ENCODE measurements around the gene CD6.

Gene CD6

DNA sequence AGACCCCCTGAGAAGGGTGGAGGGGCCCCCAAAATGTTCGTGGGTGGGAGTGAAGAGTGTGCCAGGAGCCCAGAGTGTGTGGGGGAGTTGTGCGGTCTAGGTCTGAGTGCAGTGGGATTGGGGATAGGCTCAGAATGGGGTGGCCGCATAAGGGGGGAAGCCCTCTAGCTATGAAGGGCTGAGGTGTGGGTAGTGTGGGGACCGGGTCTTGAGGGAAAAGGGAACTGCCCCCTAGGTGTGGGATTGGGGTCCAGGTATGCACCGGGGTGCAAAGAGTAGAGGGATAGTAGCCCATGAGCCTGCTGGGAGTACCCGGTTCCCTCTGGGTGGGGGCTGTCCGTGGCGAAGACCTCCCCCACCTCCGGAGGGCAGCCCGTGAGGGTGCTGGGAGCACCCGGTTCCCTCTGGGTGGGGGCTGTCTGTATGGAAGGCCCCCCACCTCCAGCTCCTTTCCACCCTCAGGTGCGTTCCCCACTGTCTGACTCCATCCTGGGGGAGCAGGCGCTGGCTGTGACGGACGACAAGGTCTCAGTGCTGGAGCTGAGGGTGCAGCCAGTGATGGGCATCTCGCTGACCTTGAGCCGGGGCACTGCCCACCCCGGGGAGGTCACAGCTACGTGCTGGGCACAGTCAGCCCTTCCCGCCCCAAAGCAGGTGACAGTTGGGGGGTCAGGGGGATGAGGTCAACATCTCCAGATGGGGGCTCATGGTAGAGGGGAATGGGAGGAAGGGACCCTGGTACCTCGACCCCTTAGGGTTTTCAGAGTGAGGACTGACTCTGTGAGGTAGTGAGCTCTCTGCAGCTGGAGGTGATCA is 36.5 kb upstream of the CD6 start:
- DNase-seq (ENCODE audit: low spot score): no peak

DNA sequence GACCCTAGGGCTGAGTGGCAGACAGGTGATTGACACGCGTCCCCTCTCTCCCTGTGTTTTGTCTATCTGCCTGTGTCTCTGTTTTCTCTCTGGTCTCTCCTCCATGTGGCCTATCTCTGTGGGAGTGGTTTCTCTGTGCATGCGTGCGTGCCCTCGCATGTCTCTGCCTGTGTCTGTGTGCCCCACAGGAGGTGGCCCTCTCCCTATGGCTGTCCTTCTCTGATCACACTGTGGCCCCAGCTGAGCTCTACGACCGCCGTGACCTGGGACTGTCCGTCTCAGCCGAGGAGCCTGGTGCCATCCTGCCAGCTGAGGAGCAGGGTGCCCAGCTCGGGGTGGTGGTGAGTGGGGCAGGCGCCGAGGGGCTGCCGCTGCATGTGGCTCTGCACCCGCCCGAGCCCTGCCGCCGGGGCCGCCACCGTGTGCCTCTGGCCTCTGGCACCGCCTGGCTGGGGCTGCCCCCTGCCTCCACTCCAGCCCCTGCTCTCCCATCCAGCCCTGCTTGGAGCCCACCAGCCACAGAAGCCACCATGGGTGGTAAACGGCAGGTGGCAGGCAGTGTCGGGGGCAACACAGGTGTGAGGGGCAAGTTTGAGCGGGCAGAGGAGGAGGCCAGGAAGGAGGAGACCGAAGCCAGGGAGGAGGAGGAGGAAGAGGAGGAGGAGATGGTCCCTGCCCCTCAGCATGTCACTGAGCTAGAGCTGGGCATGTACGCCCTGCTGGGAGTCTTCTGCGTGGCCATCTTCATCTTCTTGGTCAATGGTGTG is 35.6 kb upstream of the CD6 start:
- DNase-seq (ENCODE audit: low spot score): no peak

DNA sequence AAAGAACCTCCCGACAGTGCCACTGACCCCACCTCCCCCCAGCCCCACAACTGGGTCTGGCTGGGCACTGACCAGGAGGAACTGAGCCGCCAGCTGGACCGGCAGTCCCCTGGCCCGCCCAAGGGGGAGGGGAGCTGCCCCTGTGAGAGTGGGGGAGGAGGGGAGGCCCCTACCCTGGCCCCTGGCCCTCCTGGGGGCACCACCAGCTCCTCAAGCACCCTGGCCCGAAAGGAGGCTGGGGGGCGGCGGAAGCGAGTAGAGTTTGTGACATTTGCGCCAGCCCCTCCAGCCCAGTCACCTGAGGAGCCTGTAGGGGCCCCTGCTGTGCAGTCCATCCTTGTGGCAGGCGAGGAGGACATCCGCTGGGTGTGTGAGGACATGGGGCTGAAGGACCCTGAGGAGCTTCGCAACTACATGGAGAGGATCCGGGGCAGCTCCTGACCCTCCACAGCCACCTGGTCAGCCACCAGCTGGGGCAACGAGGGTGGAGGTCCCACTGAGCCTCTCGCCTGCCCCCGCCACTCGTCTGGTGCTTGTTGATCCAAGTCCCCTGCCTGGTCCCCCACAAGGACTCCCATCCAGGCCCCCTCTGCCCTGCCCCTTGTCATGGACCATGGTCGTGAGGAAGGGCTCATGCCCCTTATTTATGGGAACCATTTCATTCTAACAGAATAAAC is 34.9 kb upstream of the CD6 start:
- DNase-seq (ENCODE audit: low spot score): no peak

DNA sequence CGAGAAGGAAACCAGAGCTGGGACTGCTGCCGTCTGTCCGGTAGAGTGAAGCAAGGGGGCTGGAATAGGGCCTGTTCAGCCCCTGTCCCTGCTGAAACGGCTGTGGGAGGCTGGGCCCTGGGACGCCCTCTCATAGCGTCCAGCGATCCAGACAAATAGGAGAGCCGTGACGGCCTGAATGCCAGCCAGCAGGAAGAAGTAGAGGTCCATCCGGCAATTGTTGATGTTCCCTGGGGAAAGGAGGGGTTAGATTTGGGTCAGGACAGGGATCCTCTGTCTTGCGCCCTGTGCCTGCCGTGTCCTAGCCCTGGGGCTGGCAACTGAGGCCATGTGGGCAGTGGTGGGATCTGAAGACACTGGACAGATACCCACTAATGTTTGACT is 34.3 kb upstream of the CD6 start:
- DNase-seq (ENCODE audit: low spot score): no peak

DNA sequence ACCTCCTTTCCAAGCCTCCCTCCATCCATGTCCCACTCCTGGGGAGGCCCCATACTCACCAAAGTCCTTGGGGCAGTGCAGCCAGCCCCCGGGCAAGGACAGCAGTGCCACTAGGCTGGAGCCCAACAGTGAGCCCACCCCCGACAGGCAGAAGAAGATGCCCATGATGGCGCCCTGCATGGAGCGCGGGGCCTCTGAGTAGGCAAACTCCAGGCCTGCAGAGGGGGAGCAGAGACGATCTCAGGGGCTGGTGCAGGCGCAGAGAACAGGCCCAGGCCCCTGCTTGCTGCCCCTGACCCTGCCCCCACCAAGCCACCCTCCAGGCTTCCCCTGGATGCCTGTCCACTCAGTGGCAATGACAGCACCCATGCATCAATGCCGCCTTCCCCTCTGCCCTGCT is 33.7 kb upstream of the CD6 start:
- DNase-seq (ENCODE audit: low spot score): no peak

DNA sequence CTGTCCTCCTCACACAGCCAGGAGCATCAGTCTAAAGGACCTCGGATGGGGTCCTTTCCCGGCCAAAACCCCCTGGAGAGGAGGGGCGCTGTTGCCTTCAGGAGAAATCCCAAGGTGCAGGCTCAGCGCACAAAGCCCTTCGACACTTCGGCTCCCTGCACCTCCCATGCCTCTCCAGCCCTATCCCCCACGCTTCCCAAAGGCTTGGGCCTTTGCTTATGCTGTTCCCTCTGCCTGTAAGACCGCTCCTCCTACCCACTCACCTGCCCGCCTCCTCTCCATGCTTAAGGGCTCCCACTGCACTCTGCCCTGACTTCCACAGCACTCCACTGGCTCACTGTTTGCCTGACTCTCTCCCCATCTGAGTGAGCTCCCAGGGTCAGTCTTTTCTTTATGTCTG is 33.0 kb upstream of the CD6 start:
- DNase-seq (ENCODE audit: low spot score): no peak

DNA sequence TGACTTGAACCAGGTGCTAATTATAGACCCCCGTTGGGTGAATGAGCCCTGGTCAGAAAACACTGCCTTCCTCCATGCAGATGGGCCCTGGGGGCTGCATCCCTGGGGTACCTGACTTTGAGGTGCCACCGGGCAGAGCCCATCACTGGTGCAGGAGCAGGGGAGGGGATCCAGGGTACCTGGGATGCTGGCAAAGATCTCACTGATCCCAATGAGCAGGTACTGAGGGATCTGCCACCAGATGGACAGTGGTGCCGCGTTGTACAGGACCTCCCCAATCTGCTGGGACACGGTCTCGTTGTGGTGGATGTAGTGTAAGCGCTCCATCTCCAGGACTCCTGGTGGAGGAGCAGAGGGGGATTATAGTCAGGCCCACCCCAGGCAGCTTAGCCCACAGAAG is 32.2 kb upstream of the CD6 start:
- DNase-seq (ENCODE audit: low spot score): no peak

DNA sequence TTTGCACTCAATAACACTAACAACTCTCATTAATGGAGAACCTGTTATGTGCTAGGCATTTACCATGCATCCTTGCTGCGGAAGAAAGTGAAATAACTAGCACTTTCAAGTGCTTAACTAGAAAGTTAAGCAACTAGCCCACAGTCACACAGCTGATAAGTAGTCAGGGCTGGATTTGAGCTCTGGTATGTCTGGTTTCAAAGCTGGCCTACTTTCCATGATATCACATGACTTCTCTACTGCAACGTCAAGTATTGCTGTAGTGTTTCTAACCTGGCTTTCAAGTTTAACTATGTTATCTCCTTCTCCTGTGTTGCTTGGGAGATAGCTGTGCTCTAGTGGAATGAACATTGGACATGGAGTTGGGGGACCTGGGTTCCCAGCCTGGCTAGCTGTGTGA is 31.6 kb upstream of the CD6 start:
- DNase-seq (ENCODE audit: low spot score): no peak

DNA sequence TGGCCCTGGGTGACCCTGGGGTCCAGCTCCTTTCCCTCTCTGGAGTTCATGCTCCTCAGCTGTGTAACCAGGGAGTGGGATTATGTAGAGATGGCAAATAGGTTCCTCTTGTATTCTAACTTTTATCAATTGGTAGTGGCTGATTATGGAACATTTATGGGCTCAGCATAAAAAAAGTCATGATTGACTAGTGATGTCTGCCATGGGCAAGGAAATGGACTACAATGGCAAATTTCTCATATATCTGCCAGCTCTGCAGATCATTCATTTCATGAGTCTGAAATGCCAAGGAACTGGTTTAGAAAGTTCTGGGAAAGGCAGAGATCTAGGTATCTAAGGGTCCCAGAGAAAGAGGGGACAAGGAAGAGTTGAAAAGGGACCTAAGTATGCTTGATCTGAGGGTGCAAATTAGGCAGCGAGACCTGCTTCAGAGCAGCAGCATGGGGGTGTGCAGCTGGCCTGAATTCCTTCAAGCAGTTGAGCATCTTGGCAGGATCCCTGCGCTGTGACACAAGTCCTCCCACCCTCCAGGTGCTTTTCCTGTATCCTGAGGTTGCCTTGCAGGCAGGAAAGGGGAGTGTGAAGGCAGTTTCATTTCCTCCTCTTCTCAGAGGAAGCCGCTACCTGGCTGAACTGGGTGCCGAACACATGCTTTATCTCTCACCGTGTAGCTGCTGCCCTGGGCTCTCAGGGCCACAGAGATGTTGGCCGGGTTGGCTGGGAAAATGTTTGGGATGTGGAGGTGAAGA is 29.9 kb upstream of the CD6 start:
- no peak for DNase-seq (ENCODE audit: low spot score)

DNA sequence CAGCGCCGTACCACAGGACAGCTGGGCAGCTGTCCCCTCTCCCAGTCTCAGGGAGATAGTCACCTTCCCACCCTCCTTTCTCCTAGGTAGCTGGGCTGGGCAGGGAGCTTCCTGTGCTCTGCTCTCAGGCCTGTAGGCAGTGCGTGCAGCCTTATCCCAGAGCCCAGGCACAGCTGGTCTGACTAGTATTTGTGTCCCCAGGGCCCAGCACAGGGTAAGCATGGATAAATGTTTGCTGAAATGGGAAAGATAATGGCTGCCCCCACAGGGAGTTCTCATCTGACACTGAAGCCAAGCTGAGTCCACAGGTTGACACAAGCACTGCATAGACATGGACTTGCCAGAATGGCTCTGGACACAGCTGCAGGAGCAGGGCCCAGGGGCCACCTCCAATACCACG is 29.3 kb upstream of the CD6 start:
- DNase-seq (ENCODE audit: low spot score): no peak

DNA sequence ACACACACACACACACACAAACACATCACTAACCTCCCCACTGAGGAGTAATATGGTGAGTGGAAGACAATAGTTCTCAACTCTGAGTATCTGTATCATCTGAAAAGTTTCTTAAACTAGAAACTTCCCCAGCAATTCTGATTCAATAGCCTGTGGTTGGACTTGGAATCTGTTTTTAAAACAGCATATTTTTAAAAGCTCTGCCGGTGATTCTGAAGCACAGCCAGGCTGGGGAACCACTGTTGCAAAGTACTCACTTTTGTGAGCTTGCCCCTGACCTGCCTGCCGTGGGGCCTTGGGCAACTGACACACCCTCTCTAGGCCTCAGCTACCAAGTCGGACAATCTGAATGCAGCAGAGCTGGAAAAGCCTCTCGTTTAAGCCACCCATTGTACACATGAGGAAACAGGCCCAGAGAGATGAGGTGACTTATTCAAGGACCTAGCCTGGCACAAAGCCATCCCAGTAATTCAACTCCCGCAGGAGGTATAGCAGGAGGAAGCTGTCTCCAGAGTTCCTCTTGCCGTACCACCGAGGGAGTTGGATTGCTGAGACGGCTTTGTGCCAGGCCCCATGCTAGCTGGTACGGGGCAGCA is 28.4 kb upstream of the CD6 start:
- DNase-seq (ENCODE audit: low spot score): no peak

DNA sequence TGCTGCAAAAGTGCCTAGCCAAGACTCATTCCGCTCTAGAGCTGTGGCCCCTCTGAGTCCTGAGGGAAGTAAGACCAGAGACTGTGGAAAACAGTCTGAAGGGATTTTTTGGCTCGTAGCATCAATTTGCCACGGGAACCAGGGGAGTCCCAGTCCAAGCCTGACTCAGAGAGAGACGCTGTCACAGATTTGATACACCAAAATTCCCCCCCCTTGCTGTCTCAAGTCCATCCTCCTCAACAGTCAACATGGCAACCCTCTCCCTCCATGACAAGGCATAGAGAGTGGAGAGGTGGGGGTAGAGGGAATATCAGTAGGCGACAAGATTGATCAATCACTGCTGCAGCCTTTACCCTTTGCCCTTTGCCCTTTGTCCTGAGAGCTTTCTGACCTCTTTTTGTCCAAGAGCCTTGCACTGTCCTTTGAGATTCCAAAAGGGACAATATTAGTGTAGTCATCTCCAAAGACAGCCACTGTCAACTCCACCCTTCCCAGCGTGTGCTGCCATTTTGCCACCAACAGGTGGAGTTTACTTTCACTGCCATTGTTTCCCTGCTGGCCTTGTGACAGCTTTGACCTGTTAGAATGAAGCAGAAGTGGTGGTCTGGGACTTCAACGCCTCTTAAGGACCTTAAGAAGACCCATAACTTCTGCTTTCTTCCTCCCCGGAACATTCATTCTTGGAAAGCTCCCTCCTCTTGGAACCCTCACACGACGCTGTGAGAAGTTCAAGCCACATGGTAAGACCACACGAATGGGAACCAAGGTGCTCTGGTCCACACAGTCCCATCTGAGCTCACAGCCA is 26.8 kb upstream of the CD6 start:
- no peak for DNase-seq (ENCODE audit: low spot score)

DNA sequence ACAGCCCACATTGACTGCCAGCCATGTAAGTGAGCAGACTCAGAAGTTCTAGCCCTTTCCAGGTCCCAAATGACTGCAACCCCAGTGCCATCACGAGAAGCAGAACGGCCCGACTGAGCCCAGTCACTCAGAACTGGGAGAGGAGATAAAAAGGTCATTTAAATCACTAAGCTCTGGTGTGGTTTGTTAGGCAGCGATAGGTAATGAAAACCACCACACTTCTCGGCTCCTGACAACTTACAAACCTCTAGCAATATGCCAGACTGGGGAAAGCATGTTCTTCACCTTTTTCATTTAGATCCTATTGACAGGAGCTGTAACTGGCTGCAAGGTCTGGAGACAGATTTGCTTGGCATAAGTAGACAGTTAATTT is 26.2 kb upstream of the CD6 start:
- DNase-seq (ENCODE audit: low spot score): no peak

DNA sequence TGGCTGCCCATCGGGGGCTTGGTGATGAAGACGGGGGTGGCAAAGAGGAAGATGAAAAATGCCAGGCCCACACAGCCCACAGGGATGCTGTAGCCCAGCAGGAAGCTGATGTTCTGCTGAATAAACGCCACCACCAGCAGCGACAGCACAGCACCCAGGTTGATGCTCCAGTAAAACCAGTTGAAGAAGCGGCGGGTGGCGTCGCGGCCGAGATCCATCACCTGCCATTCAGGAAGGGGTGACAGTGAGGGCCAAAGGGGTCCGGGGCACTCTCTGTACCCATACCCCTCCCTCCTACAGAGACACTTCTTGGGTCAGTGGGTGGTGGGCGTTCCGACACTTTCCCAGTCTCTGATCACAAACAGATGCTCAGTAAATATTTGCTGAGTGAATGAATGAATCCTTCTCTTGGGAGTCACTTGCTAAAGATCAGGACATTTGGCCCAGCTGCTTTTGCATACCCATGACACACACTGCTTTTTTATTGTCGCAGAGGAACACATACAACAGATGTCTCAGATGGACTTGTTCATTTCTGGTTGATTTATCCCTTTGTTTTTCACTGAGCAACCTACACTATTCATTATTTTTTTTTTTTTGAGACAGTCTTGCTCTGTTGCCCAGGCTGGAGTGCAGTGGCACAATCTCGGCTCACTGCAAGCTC is 24.7 kb upstream of the CD6 start:
- DNase-seq (ENCODE audit: low spot score): no peak

DNA sequence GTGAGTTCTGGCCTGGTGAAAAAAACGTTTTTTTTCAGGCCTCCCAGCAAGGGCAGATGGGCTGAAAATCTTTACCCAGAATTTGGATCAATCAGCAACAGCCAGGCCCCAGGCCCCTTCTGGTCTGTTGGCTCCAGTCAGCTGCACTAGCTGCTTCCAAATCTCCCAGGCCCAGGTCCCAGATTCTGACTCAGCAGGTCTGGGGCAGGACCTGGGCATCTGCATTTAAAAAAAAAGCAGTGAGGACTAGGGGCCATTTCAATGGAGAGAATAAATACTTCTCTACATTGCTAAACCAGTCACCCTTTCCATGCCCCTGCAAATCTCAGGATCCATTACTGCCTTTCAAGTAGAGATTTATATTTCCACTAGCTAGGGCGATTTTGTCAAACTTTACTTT is 23.8 kb upstream of the CD6 start:
- DNase-seq (ENCODE audit: low spot score): no peak

DNA sequence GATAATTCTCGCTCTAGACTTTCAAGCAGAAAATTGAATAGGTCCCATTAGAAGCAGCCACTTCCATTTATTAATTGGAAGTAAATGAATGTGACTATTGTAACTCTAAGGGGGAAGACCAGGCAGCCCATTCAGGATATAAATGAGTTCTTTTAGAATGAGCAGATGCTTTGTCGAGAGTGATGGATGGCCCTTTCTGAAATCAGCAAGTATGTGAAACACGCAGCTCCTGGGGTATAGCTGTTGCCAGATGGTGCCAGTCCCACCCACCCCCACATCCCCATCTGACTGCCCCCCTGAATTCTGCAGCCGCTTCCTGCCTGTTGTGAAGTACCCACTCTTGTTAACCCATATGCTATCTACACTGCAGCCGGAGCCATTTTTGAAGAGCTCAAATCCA is 23.2 kb upstream of the CD6 start:
- peak; percentile 58 for DNase-seq (ENCODE audit: low spot score)

DNA sequence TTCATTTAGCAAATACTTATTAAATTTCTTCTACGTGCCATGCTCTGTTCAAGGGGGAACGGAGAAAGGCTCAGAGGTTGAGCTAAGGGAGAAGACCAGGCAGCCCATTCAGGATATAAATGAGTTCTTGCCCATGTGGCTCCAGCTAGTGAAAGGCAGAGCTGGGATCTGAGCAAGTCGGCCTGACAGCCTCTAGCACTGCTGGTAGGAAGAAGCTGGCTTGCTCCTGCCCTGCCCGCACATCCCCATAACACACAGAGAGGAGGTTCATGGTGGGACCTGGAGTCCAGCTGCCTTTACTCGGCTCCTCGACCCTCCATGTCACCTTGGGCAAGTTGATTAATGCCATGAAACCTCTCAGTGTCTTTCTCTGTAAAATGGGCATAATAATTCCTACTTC is 21.5 kb upstream of the CD6 start:
- no peak for DNase-seq (ENCODE audit: low spot score)

DNA sequence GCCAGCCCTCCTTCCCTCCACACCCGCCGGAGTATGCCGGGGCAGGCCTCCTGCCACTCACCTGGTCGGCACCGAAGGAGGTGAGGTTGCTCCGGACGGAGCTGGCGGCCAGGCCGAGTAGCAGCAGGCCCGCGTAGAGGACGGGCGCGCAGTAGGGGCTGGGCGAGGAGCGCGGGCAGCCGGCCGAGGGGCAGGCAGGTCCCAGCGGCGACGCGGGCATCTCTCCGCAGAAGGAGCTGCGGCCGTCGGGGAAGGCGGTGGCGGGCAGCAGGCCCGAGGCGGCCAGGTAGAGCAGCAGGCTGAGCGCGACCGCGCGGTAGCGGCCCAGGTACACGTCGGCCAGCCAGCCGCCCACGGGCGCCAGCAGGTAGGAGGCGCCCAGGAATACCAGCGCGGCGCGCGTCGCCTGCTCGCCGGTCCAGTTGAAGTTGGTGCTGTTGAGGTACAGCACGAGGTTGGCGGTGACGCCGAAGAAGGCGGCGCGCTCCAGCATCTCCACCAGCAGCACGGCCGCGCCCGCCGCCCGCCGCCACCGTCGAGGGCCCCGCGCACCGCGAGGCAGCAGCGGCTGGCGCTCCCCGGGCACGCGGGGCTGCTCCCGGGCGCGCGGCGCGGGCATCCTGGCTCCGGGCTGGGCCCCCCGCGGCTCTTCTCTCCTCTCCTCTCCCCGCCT is 20.4 kb upstream of the CD6 start:
- no peak for DNase-seq (ENCODE audit: low spot score)

DNA sequence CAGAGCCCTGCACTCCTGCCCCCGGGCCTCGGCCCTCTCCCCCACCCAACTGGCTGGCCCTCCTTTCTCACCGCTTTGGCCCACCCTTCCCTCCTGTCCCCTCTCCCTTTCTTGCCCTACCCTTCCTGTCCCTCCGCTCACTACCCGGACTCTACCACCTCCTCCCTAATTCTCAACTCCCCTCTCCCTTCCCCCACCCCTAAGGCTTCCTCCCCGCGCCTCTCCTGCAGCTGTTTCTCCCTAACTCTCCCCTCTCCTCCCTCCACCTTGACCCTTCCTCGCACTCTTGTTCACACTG is 19.9 kb upstream of the CD6 start:
- no peak for DNase-seq (ENCODE audit: low spot score)

Measured in COLO829 (cell line).